Natural killer cell treated with Interleukin-12 subunit alpha and Interleukin-12 subunit beta and Interleukin-15 and Interleukin-18, amount 100 ng/mL, for 72 hours (primary cell): ENCODE data around the gene CDC5L. TPM values are rescaled to one million over a fixed set of nuclear protein-coding genes. Genes with fewer than 3 reads are reported as not detected.
"Not testable (repeated sequence)": the region's sequence is repeated elsewhere in the genome, so short reads cannot be mapped to it uniquely, and the experiment has no call there.

Experiments used
- ATAC-seq, 2 donors: fragments of 150-1000 bp; cut with Tn5 transposase in 1 of 2; sonication (Bioruptor Pico), chemical (Tn5 transposase) in 1 of 2; 2 replicates each; pipeline ENCODE4 v1.10.0; 2021
- DNase-seq: peaks from one replicate; pipeline ENCODE4 v3.0.0; 2022; ENCODE audit warnings: low spot score
- H3K27ac Mint-ChIP-seq, 2 donors: 1 replicate in 1 of 2; 2 replicates in 1 of 2; pipeline ENCODE4 v1.8.0; 2022; ENCODE audit warnings: mixed read lengths in 2 of 2, mild to moderate bottlenecking in 1 of 2, moderate library complexity in 1 of 2
- H3K27me3 Mint-ChIP-seq, 2 donors: 1 replicate in 1 of 2; 2 replicates in 1 of 2; pipeline ENCODE4 v1.8.0; 2022; ENCODE audit warnings: mixed read lengths in 2 of 2
- H3K36me3 Mint-ChIP-seq: one replicate; pipeline ENCODE4 v1.8.0; 2022; ENCODE audit warnings: mixed read lengths
- H3K4me1 Mint-ChIP-seq, 2 donors: 1 replicate in 1 of 2; 2 replicates in 1 of 2; pipeline ENCODE4 v1.8.0; 2022; ENCODE audit warnings: low read depth in 2 of 2, mixed read lengths in 2 of 2, mild to moderate bottlenecking in 1 of 2
- H3K4me3 Mint-ChIP-seq: one replicate; pipeline ENCODE4 v1.8.0; 2022; ENCODE audit warnings: mixed read lengths
- H3K9me3 Mint-ChIP-seq: 2 replicates; pipeline ENCODE4 v1.8.0; 2022; ENCODE audit warnings: mixed read lengths
- total RNA-seq, 2 donors: library from RNA; stranded (reverse); gene quantifications; one replicate each; pipeline ENCODE4 v1.2.3, GENCODE V29; 2022

Gene CDC5L
- total RNA-seq, 2 donors from 2014 or later: 21.6 to 22.6 TPM

DNA sequence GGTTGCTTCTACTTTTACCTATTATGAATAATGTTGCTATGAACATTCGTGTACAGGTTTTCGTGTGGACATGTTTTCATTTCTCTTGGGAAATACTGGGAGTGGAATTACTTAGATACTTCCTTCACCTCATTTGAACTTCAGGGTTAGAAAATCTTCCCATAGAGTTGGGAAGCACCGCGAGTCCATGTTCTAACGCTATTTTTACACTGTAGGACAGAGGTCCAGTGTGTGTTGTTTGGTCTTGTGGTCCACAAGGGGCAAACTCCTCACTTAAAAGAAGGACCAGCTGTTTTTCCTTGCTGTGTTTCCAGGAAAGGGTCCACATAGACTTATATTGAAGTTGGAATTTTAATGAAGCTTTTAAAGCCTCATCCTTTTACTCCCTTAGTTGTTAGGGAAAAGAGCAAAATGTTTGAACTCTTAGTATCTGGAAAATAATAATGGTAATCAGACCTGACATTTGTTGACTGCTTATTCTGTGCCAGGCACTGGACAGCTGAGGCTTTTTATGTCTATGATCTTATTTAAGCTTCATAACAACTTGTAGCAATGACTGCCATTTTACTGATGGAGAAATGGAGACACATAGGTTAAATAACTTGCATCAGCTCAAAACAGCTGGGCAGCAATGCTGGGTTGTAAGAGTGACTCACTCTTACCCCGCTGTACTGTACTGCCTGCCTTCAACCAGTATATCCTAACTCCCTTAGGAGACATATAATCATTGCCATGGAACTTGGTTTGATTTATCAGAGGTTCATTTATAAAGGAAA is 52.0 kb downstream of the CDC5L start:
- H3K4me3 Mint-ChIP-seq: no peak overlapping the region
- H3K9me3 Mint-ChIP-seq: peaks cover 18% of the 10 kb centered on the region
- H3K27ac Mint-ChIP-seq: no peak overlapping the region
- no peaks in the 10 kb centered on the region for H3K27me3 Mint-ChIP-seq
- ATAC-seq (no peak), DNase-seq (no peak)
- H3K36me3 Mint-ChIP-seq: peaks cover 34% of the 10 kb centered on the region
- H3K4me1 Mint-ChIP-seq: peaks cover 6 to 10% of the 10 kb centered on the region in 2 donors

DNA sequence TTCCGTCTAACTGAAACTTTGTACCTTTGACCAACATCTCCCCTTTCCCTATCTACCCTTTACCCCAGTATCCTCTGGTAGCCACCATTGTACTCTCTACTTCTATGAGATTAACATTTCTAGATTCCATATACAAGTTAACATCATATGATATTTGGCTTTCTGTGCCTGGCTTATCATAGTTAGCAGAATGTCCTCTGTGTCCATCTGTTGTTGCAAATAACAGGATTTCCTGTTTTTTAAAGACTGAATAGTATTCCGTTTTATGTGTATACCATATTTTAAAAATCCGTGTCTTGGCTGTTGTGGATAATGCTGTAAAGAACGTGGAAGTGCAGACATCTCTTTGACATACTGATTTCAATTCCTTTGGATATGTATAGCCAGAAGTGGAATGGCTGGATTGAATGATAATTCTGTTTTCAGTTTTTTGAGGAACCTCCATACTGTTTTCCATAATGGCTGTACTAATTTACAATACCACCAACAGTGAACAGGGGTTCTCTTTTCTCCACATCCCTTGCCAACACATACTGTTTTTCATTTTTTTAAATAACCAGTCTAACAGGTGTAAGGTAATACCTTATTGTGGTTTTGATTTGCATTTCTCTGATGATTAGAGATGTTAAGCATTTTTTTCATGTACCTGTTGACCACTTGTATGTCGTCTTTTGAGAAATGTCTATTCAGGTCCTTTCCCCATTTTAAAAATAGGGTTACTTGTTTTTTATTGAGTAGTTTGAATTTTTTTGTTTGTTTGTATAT is 53.8 kb downstream of the CDC5L start:
- peaks cover 18% of the 10 kb centered on the region for H3K9me3 Mint-ChIP-seq
- H3K4me1 Mint-ChIP-seq: peaks cover 5 to 10% of the 10 kb centered on the region in 2 donors
- DNase-seq (no peak), ATAC-seq (no peak)
- H3K27ac Mint-ChIP-seq: no peak overlapping the region
- peaks cover 34% of the 10 kb centered on the region for H3K36me3 Mint-ChIP-seq
- no peak overlapping the region for H3K4me3 Mint-ChIP-seq
- no peaks in the 10 kb centered on the region for H3K27me3 Mint-ChIP-seq

DNA sequence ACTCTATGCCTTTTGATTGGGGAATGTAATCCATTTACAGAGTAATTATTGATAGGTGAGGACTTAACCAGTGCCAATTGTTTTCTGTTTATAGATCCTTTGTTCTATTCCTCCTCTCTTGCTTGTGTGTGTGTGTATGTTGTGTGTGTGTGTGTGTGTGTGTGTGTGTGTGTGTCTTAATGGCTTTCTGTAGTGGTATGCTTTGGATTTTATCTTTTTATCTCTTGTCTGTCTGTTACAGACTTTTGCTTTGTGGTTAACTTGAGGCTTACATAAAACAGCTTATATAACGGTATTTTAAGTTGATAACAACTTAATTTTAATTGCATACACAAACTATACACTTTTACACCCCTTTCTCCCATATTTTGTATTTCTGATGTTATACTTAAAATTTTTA is 54.7 kb downstream of the CDC5L start:
- no peak for DNase-seq
- H3K36me3 Mint-ChIP-seq: peaks cover 34% of the 10 kb centered on the region
- H3K4me1 Mint-ChIP-seq: peaks cover 5 to 8% of the 10 kb centered on the region in 2 donors

DNA sequence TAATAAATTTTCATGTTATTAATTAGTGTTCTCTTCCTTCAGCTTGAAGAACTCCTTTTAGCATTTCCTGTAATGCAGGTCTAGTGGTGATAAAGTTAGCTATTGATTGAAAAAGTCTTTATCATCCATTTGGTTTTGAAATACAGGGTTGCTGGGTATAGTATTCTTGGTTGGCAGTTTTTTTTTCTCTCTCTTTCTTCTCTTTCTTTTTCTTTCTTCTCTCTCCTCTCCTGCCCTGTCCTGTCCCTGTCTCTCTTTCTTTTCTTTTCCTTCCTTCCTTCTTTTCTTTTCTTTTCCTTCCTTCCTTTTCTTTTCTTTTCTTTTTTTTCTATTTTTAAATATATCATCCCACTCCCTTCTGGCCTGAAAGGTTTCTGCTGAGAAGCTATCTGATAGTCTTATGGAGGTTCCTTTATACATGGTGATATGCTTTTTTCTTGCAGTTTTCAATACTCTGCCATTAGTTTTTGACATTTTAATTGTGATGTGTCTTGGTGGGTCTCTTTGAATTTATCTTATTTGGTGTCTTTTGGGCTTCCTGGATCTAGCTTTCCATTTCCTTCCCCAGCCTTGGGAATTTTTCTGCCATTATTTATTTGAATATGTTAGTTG is 55.4 kb downstream of the CDC5L start:
- no peaks in the 10 kb centered on the region for H3K27me3 Mint-ChIP-seq
- H3K4me1 Mint-ChIP-seq: peaks cover 5 to 8% of the 10 kb centered on the region in 2 donors
- H3K36me3 Mint-ChIP-seq: peaks cover 39% of the 10 kb centered on the region
- ATAC-seq (no peak), DNase-seq (no peak)
- peaks cover 18% of the 10 kb centered on the region for H3K9me3 Mint-ChIP-seq
- no peak overlapping the region for H3K4me3 Mint-ChIP-seq
- H3K27ac Mint-ChIP-seq: no peak overlapping the region

More for the DNA sequence above, 54.7 kb downstream of the CDC5L start:
- Mint-ChIP-seq H3K27ac (no peak overlapping the region), H3K4me3 (no peak overlapping the region), H3K27me3 (no peaks in the 10 kb centered on the region), H3K9me3 (peaks cover 18% of the 10 kb centered on the region)
- ATAC-seq: no peak

DNA sequence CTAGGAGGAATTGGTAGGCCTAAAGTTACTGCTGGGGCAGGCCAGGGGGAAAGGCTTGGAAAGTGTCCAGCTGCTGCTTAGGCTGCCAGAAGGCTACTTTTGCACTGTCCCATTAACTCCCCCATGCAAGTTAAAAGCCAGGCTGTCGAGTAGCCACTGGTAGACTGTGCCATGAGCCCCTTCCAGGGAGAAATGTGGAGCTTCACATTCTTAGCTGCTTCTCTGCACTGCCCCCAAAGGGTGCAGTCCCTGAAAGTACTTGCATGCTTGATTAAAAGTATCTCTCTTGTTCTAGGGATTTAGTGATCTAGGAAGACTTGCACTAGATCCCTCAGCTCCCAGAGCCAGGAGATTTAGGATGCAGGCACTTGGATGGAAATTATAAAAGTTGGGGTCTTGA is 57.3 kb downstream of the CDC5L start:
- no peak overlapping the region for H3K27ac Mint-ChIP-seq
- peaks cover 39% of the 10 kb centered on the region for H3K36me3 Mint-ChIP-seq
- ATAC-seq (no peak), DNase-seq (no peak)
- H3K4me1 Mint-ChIP-seq: peaks cover 5 to 8% of the 10 kb centered on the region in 2 donors
- H3K4me3 Mint-ChIP-seq: no peak overlapping the region
- peaks cover 18% of the 10 kb centered on the region for H3K9me3 Mint-ChIP-seq
- no peaks in the 10 kb centered on the region for H3K27me3 Mint-ChIP-seq

DNA sequence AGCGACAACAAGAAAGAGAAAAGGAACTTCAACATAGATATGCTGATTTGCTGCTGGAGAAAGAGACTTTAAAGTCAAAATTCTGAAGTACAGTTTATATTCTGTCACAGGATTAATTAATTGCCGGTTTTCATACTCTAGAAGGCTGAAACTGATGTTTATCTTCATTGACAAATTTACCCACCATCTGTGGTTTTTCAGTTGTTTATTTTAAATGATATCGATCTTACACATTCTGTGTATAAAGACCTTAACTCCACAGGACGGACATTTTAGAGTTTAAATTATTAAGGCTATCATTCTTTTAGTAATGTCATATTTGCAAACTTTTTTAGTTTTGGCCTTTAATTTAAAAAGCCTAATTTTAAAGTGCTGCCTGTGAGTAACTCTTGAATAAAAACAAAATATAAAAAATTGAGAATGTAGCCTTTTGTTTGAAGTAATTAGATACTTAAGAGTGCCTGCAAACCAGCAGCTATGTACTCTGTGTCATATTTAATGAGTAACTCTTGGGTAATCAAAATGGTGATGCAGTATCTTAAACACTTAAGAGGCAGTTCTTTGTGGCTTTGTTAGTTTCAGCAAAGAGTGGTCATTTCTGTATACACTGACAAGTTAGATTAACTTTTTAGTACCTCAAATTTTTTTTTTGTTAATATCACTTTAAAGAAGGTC is 59.3 kb downstream of the CDC5L start:
- Mint-ChIP-seq H3K4me3 (no peak overlapping the region), H3K9me3 (peaks cover 14% of the 10 kb centered on the region), H3K27me3 (no peaks in the 10 kb centered on the region), H3K4me1 (peaks cover 5% of the 10 kb centered on the region in 2 donors), H3K27ac (no peak overlapping the region), H3K36me3 (peaks cover 30% of the 10 kb centered on the region)
- no peak for ATAC-seq
- no peak for DNase-seq

DNA sequence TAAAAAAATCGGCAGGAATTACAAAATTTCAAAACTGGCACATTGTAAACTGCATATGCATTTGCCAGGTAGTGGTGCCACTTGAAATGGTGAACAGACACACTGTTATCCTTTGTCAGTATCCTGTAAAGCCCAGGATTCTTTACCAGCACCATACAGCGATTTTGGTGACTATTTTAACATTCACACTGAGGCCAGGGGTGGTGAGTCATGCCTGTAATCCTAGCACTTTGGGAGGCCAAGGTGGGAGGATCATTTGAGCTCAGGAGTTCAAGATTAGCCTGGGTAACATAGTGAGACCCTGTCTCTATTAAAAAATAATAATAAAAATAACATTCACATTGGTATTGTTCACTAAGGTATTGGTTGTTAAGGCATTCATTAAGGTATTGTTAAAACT is 61.7 kb downstream of the CDC5L start:
- H3K4me3 Mint-ChIP-seq, H3K27ac Mint-ChIP-seq, H3K36me3 Mint-ChIP-seq, H3K4me1 Mint-ChIP-seq, DNase-seq, H3K9me3 Mint-ChIP-seq, ATAC-seq, H3K27me3 Mint-ChIP-seq: not testable (repeated sequence)

DNA sequence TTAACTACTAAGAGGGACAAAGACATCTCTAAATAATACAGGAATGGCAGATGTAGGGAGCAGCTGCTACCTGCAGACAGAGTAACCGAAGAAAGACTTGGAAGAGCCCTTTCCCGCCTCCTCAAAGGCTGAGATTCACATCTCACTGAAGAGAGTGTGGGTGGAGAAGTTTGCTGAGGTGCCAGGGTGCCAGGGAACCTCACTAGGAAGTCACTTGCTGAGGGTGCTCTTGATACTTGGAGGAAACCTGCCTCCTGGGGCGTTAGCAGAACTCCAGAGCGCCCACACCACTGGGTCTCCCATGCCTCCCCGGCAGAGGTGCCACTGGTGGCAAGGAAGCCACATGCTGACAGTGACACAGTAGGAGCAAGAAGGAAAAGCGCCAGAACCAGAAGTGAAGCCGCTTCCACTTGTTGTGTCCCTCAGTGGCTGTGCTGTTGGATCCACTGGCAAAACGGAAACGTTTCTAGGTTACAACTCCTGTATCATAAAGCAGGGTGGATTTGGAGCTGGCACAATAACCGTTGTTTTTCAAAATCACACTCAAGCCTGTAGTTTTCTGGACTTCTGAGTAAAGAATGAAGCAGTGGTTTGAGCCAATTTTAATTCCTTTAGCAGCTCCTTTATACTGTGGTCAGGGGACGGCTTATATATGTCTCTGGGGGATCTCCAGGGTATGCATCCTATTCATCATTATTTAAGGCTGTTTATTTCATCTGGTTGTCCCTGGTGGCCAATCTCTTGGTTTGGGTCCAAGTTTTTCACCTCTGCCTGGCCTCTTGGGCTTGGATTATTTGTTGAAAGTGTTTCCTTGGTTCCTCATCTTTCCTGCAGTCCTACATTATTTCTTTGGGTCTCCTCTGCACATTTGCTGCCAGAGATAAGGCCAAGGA is 64.5 kb downstream of the CDC5L start:
- Mint-ChIP-seq H3K9me3 (no peaks in the 10 kb centered on the region), H3K4me3 (no peak overlapping the region), H3K36me3 (peaks cover 5% of the 10 kb centered on the region), H3K4me1 (no peaks in the 10 kb centered on the region), H3K27me3 (no peaks in the 10 kb centered on the region), H3K27ac (no peak overlapping the region)
- DNase-seq: no peak
- no peak for ATAC-seq

DNA sequence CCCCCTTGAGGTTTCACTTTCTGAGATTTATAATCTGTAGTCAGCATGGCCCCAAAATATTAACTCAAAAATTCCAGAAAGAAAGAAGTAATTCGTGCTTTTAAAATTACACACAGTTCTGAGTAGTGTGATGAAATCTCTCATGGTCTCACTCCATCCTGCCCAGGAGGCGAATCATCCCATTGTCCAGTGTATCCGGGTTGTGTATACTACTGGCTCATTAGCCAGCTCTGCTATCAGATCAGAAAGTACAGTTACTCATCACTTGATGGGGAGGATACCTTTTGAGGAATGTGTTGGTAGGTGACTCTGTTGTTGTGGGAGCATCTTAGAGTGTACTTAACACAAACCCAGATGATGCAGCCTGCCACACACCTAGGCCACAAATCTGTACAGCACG is 65.2 kb downstream of the CDC5L start:
- ATAC-seq: no peak
- no peak for DNase-seq
- H3K4me1 Mint-ChIP-seq: no peaks in the 10 kb centered on the region
- peaks cover 0 to 3% of the 10 kb centered on the region in 2 donors for H3K27me3 Mint-ChIP-seq
- H3K36me3 Mint-ChIP-seq: peaks cover 1% of the 10 kb centered on the region
- H3K27ac Mint-ChIP-seq: no peak overlapping the region
- no peaks in the 10 kb centered on the region for H3K9me3 Mint-ChIP-seq
- no peak overlapping the region for H3K4me3 Mint-ChIP-seq

DNA sequence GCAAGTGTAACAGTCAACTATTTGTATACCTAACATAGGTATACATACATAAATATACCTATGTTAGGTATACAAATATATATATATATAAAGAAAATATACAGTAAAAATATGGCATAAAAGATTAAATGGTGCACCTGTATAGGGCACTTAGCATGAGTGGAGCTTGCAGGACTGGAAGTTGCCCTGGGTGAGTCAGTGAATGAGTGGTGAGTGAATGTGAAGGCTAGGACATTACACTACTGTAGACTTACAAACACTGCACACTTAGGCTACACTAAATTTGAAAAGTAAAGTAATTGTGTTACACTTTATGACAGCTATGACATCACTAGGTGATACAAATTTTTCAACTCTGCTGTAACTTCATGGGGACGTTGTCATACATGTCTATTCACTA is 65.6 kb downstream of the CDC5L start:
- DNase-seq: no peak
- no peak overlapping the region for H3K4me3 Mint-ChIP-seq
- no peaks in the 10 kb centered on the region for H3K4me1 Mint-ChIP-seq
- H3K36me3 Mint-ChIP-seq: no peaks in the 10 kb centered on the region
- no peak overlapping the region for H3K27ac Mint-ChIP-seq
- no peak for ATAC-seq
- H3K9me3 Mint-ChIP-seq: no peaks in the 10 kb centered on the region
- peaks cover 0 to 5% of the 10 kb centered on the region in 2 donors for H3K27me3 Mint-ChIP-seq

DNA sequence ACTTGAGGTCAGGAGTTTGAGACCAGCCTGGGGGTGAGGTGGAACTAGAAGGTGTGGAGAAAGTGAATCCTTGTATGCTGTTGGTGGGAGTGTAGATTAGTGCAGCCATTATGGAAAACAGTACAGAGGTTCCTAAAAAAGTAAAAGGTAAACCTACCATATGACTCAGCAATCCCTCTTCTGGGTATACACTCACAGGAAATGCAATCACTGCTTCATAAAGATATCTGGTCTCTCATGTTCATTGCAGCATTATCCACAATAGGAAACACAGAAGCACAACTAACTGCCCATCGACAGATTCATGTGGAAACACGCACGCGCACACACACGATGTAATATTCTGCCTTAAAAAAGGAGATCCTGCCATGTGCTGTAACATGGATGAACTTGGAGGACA is 66.7 kb downstream of the CDC5L start:
- ATAC-seq (no peak), DNase-seq (no peak)
- H3K27me3 Mint-ChIP-seq: peaks cover 0 to 5% of the 10 kb centered on the region in 2 donors
- H3K27ac Mint-ChIP-seq: peak overlapping the region in 1 of 2 donors; percentile 41
- no peaks in the 10 kb centered on the region for H3K4me1 Mint-ChIP-seq
- H3K36me3 Mint-ChIP-seq: no peaks in the 10 kb centered on the region
- H3K4me3 Mint-ChIP-seq: no peak overlapping the region
- H3K9me3 Mint-ChIP-seq: no peaks in the 10 kb centered on the region

DNA sequence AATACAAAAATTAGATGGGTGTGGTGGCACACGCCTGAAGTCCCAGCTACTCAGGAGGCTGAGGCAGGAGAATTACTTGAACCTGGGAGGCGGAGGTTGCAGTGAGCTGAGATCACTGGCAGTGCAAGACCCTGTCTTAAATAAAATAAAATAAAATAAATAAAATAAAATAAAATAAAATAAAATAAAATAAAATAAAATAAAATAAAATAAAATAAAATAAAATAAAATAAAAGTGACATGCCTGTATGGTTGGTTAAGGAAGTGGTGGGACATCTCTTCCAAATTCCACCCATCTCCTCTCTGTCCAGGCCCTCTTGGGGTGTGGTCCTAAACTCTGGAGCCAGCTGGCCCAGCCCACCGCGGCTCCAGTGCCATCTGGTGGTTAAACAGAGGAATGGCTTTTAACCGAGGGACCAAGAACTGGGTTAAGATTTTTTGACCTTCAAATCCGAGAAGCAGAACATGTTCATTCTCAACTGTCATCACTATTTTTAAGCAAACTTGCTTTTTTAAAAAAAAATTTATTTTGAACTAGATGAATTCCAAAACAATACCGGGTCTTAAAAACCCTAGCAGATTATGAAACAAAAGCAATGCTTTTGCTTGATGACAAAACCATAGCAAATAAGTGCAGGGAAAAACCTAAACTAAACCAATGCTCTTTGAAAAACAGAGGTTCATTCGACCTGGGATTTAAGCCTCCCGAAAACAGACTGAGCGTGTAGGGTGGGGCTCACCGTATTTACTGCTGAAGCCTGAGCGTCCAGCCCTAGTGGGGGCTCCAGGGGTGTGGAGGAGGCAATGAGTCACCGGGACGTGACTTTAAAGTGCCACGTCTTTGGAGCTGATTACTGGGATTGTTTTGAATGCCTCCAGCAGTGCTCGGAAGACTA is 68.8 kb downstream of the CDC5L start:
- DNase-seq: no peak
- no peaks in the 10 kb centered on the region for H3K9me3 Mint-ChIP-seq
- peaks cover 0 to 5% of the 10 kb centered on the region in 2 donors for H3K27me3 Mint-ChIP-seq
- no peaks in the 10 kb centered on the region for H3K4me1 Mint-ChIP-seq
- peak; percentile 66 to 73 for ATAC-seq
- H3K27ac Mint-ChIP-seq: no peak overlapping the region
- H3K4me3 Mint-ChIP-seq: no peak overlapping the region
- no peaks in the 10 kb centered on the region for H3K36me3 Mint-ChIP-seq
